Stimulated activated effector memory CD8-positive, alpha-beta T cell treated with anti-CD3 and anti-CD28 coated beads, Interleukin-12 subunit alpha, Interleukin-12 subunit beta, amount 100 ng/mL, for 72 hours (primary cell): ENCODE results near the gene TM9SF1.

Source experiments
- ATAC-seq: fragments of 150-1000 bp; cut with Tn5 transposase; 2 replicates; pipeline ENCODE4 v1.10.0; 2021
- DNase-seq, 2 donors: peaks; one replicate each; pipeline ENCODE4 v3.0.0; 2021 to 2022; ENCODE audit warnings: low spot score in 2 of 2
- H3K27ac Mint-ChIP-seq: one replicate; pipeline ENCODE4 v1.8.0; 2022; ENCODE audit warnings: mild to moderate bottlenecking, mixed read lengths
- H3K36me3 Mint-ChIP-seq: one replicate; pipeline ENCODE4 v1.8.0; 2022; ENCODE audit warnings: mild to moderate bottlenecking, mixed read lengths
- H3K4me1 Mint-ChIP-seq: one replicate; pipeline ENCODE4 v1.8.0; 2022; ENCODE audit warnings: mixed read lengths
- H3K4me3 Mint-ChIP-seq: one replicate; pipeline ENCODE4 v1.8.0; 2022; ENCODE audit warnings: mild to moderate bottlenecking, mixed read lengths
- H3K9me3 Mint-ChIP-seq: one replicate; pipeline ENCODE4 v1.8.0; 2022; ENCODE audit warnings: mixed read lengths

The TM9SF1 gene

DNA sequence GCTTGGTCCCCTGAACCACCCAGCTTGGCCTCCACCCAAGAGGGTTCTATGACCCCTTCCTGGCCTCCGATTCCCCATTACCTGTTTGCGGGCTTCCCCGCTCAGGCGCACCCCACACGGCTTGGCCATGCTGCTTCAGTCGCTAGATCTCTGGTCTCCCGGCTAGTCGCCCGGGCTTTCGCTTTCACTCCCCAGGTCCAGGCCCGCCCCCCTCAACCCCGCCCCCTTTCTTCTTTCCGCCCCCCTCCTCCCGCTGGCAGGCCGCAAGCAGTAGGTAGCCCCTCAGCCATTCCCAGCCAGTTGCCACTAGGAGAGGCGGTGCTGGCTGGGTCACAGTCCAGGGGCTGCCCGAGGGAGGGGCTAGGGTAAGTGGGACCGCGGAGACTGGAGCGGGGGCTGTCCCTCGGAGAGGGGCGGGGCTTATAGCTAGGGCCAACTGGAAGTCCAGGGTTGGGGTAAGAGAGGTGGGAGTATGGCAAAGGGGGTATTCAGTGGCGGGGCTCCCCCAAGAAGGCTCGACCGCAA lies 48.7 kb downstream of the TM9SF1 start, which contains the start of gene PSME2:
Gene PSME2 (minus strand): TSS at position 158 of the 525 bp plus-strand sequence. CDS start 29 bp downstream, at position 129.
- Mint-ChIP-seq H3K9me3 (no peaks in the 10 kb centered on the region), H3K4me3 (peak within 1 kb of the TSS; percentile 98), H3K36me3 (peaks cover 82% of the 10 kb centered on the region), H3K27ac (peak within 1 kb of the TSS; percentile 94), H3K4me1 (peaks cover 76% of the 10 kb centered on the region)
- DNase-seq (peak; percentile 79 to 97), ATAC-seq (peak; percentile 75)

DNA sequence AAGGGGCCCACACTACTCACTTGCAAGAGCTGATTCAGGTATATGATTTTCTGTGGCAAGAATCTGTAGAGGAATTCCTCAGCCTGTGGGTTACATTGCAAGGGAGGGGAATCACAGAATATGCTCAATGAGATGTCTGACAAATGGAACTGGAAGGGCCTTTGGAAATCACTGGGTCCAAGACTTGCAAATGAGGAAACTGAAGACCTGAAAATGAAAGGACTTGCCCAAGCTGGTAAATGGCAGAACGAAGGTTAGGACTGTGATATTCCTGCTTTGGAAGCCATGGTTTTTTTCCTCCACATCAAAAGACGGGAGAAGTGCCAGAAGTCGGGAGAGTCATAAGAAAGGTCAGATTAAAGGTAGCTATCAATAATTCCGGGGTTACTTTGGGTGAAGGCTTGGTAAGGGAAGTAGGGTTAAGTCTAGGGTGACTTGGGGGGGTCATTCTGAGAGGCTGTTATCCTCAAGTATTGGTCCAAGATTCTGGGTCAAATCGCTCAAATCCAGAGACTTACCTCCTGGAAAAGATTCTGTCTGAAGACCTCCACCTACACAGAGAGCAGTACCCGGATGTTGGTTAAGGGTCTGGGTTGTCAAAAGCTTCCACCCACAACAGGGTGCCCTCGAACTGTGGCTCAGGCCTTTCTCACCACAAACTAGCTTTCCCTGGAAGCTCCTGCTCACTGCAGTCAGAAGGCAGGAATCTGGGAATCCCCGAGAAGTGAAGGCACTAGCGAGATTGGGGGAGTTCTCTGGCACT lies 49.4 kb downstream of the TM9SF1 start:
- Mint-ChIP-seq H3K9me3 (no peaks in the 10 kb centered on the region), H3K27ac (peak overlapping the region; percentile 94), H3K36me3 (peaks cover 82% of the 10 kb centered on the region), H3K4me1 (peaks cover 75% of the 10 kb centered on the region), H3K4me3 (peak overlapping the region; percentile 98)
- ATAC-seq = no peak
- DNase-seq = no peak

GRCh38 chr14:24145219-24145618 lies 50.0 kb downstream of the TM9SF1 start:
- H3K4me1 Mint-ChIP-seq = peaks cover 73% of the 10 kb centered on the region
- ATAC-seq (no peak), DNase-seq (no peak)
- H3K27ac Mint-ChIP-seq = peak overlapping the region; percentile 94
- peak overlapping the region; percentile 98 for H3K4me3 Mint-ChIP-seq
- H3K9me3 Mint-ChIP-seq = no peaks in the 10 kb centered on the region
- peaks cover 82% of the 10 kb centered on the region for H3K36me3 Mint-ChIP-seq

- peaks cover 73% of the 10 kb centered on the region for H3K4me1 Mint-ChIP-seq
- H3K9me3 Mint-ChIP-seq = no peaks in the 10 kb centered on the region
- H3K36me3 Mint-ChIP-seq = peaks cover 87% of the 10 kb centered on the region
- no peak for DNase-seq
- no peak overlapping the region for H3K27ac Mint-ChIP-seq
- H3K4me3 Mint-ChIP-seq = peak overlapping the region; percentile 98
- no peak for ATAC-seq
Measured at GRCh38 chr14:24144451-24144850, 50.8 kb downstream of the TM9SF1 start.

DNA sequence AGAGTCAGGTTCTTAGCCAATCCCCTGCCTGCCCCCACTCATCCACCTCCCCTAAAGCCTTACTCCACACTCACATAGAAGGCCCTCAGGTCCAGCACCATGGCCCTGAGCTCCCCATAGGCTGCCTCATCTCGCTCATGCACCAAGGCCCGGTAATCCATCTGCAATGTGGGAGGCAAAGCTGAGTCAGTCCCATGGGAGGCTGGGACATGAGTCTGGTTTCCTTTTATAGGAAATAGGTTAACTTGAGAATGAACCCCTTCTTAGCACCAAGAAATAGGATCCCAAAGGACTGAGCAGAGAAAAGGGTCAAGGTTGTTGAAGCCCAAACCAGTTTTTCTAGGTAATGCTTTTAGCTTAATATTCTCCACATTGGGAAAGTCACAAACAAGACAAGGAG lies 51.7 kb downstream of the TM9SF1 start:
- peak overlapping the region; percentile 87 for H3K4me3 Mint-ChIP-seq

DNA sequence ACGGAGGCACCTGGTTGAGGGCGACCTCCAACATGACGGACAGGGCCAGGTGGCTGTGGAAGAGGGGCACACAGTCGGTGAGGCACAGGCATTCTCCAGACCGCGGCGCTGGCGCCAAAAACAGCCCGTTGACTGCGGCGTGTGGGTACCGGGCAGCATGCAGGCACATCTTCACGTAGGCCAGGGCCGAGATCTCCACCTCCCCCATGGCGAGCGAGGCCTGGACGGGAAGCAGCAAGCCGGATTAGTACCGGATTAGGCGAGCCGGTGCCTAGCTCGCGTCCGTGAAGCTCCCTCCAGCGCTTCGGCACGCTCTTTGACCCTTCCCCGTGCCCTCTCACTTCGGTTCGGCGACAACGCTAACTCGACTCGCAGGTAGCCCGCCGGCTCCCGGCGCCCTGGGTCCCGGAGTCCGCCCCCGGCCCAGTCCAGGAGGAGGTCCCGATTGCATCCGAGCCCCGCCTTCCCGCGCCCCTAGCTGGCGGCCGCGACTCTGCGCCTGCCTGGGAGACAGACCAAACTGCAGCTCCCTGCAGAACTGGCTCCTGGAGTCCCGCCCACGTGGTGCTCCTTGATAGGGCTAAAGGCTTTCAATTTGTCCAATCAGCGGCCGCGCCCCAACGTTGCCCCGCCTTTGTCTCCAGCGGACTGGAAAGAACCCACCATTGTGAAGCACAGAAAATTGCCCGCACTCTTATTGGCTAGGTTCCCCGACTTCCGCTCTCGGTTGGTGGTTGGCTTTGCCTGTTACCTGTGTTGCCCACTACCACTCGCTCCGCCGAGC lies 54.0 kb downstream of the TM9SF1 start, which contains the start of gene EMC9:
Gene EMC9 (minus strand): TSS at position 495 of the 784 bp plus-strand sequence. CDS start 287 bp downstream, at position 208.
- peak within 1 kb of the TSS; percentile 87 for H3K4me3 Mint-ChIP-seq
- peak within 1 kb of the TSS; percentile 92 for H3K27ac Mint-ChIP-seq
- DNase-seq (peak; percentile 93 to 99), ATAC-seq (peak; percentile 92)
- peaks cover 79% of the 10 kb centered on the region for H3K4me1 Mint-ChIP-seq
- H3K36me3 Mint-ChIP-seq = peaks cover 98% of the 10 kb centered on the region
- H3K9me3 Mint-ChIP-seq = no peaks in the 10 kb centered on the region

More for the DNA sequence above, 51.7 kb downstream of the TM9SF1 start:
- Mint-ChIP-seq H3K27ac (peak overlapping the region; percentile 20), H3K4me1 (peaks cover 73% of the 10 kb centered on the region), H3K9me3 (no peaks in the 10 kb centered on the region), H3K36me3 (peaks cover 88% of the 10 kb centered on the region)
- no peak for ATAC-seq
- no peak for DNase-seq

DNA sequence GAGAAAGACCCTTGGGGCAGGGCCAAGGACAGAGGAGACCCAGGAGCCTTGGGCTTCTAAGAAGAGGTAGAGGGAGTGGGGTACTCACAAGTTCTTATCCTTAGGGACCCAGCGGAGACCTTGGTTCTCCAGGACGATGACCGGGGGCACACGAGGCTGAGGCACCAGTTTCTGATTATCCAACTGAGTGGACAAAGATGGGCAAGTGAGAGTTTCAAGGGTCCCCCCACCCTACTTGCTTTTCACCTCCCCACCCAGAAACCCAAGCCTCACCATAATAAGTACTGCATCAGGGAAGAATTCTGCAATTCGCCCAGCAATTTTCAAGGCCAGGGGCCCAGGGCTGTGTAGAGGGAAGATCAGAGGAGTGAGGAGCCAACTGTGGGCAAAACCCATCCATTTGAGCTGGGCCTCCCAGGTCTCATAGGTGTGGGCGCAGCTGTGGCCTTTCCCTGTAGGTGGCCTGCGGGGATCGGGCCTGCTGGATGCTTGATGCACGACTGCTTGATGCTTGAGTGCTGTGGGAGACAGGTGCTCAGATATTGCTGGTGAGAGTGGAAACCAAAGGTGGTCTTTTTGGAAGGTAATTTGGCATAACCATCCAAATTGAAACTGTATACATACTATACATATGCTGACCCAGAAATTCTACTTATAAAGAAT lies 55.8 kb downstream of the TM9SF1 start:
- H3K4me1 Mint-ChIP-seq = peaks cover 73% of the 10 kb centered on the region
- H3K27ac Mint-ChIP-seq = peak overlapping the region; percentile 56
- DNase-seq = no peak
- peaks cover 79% of the 10 kb centered on the region for H3K36me3 Mint-ChIP-seq
- peak overlapping the region; percentile 87 for H3K4me3 Mint-ChIP-seq
- no peaks in the 10 kb centered on the region for H3K9me3 Mint-ChIP-seq
- no peak for ATAC-seq
